Measurements from ENCODE around the gene SBK3. TPM values are rescaled to one million over a fixed set of nuclear protein-coding genes. Genes with fewer than 3 reads are reported as not detected.

The SBK3 gene
- total and polyA plus RNA-seq, 2 donors (not counting 1 experiment from before 2014, with no cell fraction given): not detected

DNA sequence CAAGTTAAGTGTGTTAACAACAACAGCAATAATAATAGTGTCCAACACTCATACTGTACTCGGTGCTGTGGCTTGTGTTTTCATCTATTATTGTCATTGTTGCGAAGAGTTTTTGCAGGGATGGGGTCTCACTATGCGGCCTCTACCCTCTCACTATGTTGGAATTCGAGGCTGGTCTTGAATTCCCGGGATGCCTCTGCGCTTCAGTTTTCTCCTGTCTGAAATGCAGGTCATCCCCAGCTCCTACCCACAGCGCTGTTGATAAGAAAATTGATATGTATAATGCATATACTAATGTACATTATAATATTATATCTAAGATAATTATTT, 4.9 kb upstream of the SBK3 start:
- Histone ChIP-seq H3K36me3 (replicated peaks in 1 of 2; ENCODE audit: control extremely low read depth in 1 of 2, control insufficient read depth in 1 of 2, extremely low read depth in 1 of 2, insufficient read depth in 2 of 2, low read length in 1 of 2) (no peaks in the 10 kb centered on the region), H3K27me3 (replicated peaks in 1 of 4; ENCODE audit: control extremely low read depth in 1 of 4, control insufficient read depth in 3 of 4, insufficient read depth in 4 of 4, low read length in 3 of 4) (peaks cover 0 to 14% (median 4%) of the 10 kb centered on the region in 4 experiments), H3K79me2 (ENCODE audit: control insufficient read depth, insufficient read depth, low read length) (no peaks in the 10 kb centered on the region), H3K4me1 (ENCODE audit: control insufficient read depth in 2 of 2, insufficient read depth in 2 of 2, low read length in 2 of 2) (no peaks in the 10 kb centered on the region), H2AFZ (ENCODE audit: insufficient read depth, low read depth, low read length, poor library complexity, severe bottlenecking) (no peak overlapping the region), H3K4me2 (replicated peaks; ENCODE audit: low read depth, low read length, poor library complexity, severe bottlenecking) (no peak overlapping the region), H4K20me1 (ENCODE audit: control insufficient read depth, insufficient read depth, low read length, poor library complexity, severe bottlenecking) (no peaks in the 10 kb centered on the region), H3K9ac (ENCODE audit: low read length) (no peak overlapping the region), H3K27ac (ENCODE audit: low read length in 2 of 2) (no peak overlapping the region), H3K9me3 (ENCODE audit: control extremely low read depth in 1 of 3, control insufficient read depth in 2 of 3, insufficient read depth in 1 of 3, low read length in 2 of 3) (no peaks in the 10 kb centered on the region), H3K4me3 (ENCODE audit: control extremely low read depth in 1 of 5, extremely low read depth in 1 of 5, insufficient read depth in 1 of 5, low read depth in 2 of 5, low read length in 4 of 5) (no peak overlapping the region)
- H3K4me3 Mint-ChIP-seq: no peak overlapping the region
- no peak for DNase-seq
- no peak for ATAC-seq (ENCODE audit: low read depth)
- 100% methylated on average over 2 of the region's 7 CpGs for WGBS (ENCODE audit: insufficient coverage)
- intact Hi-C loops (cut with micrococcal nuclease): no loop called here
- ChIA-PET CTCF (no interaction called here), POLR2A (no interaction called here)
- no peak overlapping the region for H3K27ac Mint-ChIP-seq
- no peaks in the 10 kb centered on the region for H3K9me3 Mint-ChIP-seq (ENCODE audit: insufficient read depth)
- H3K27me3 Mint-ChIP-seq: peaks cover 48% of the 10 kb centered on the region
- TF ChIP-seq, protein P1, sequence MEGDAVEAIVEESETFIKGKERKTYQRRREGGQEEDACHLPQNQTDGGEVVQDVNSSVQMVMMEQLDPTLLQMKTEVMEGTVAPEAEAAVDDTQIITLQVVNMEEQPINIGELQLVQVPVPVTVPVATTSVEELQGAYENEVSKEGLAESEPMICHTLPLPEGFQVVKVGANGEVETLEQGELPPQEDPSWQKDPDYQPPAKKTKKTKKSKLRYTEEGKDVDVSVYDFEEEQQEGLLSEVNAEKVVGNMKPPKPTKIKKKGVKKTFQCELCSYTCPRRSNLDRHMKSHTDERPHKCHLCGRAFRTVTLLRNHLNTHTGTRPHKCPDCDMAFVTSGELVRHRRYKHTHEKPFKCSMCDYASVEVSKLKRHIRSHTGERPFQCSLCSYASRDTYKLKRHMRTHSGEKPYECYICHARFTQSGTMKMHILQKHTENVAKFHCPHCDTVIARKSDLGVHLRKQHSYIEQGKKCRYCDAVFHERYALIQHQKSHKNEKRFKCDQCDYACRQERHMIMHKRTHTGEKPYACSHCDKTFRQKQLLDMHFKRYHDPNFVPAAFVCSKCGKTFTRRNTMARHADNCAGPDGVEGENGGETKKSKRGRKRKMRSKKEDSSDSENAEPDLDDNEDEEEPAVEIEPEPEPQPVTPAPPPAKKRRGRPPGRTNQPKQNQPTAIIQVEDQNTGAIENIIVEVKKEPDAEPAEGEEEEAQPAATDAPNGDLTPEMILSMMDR (IDR thresholded peaks at IDR 0.05): no peak
- TF ChIP-seq EZH2 (IDR thresholded peaks at IDR 0.05; ENCODE audit: borderline replicate concordance, insufficient read depth, low read depth, low read length, poor library complexity, severe bottlenecking): no peak
- H3K4me1 Mint-ChIP-seq: peaks cover 2% of the 10 kb centered on the region

DNA sequence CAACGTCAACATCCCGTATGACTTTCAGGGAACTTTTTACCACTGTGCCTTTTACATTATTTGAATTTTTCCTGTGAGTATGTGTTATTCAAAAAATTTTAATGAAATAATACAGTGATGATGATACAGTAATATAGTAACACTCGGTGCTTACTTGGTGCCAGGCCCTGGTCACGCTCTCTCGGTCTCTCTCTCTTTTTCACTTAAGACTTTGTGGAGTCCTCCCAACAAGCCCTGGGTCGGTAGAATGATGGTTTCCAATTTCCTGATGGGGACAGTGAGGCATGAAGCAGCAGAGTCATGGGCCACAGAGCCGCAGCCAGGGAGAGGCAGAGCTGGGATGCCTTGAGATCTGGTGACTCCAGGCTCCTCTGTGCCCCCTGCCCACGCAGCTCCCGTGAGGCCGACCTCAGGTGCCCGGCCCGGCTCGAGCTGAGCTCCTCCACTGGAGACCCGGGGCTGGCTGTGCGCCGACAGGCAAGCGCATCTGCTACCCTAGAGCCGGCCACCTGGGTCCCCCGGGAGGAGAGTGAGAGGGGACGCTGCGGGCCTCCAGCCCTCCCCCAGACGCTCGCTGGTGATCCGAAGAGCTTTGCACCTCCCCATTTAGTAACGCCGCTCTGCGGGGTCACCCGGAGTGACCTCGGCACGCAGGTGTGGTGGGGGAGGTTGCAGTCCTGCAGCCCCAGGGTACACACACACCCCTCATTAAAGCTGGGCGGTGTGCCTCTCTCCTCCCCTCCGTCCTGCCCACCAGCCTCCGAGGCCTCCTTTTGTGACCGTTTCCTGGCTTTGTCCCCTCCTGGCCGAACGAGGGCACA, 4.4 kb upstream of the SBK3 start:
- TF ChIP-seq, protein P1 (IDR thresholded peaks at IDR 0.05): no peak
- no peak for TF ChIP-seq EZH2 (IDR thresholded peaks at IDR 0.05; ENCODE audit: borderline replicate concordance, insufficient read depth, low read depth, low read length, poor library complexity, severe bottlenecking)
- WGBS (ENCODE audit: insufficient coverage): 39% methylated on average over 16 of the region's 36 CpGs
- H2AFZ ChIP-seq (ENCODE audit: insufficient read depth, low read depth, low read length, poor library complexity, severe bottlenecking): no peak overlapping the region
- no peak overlapping the region for H3K4me2 ChIP-seq (replicated peaks; ENCODE audit: low read depth, low read length, poor library complexity, severe bottlenecking)
- peaks cover 2% of the 10 kb centered on the region for H3K4me1 Mint-ChIP-seq
- H3K9ac ChIP-seq (ENCODE audit: low read length): no peak overlapping the region
- H3K79me2 ChIP-seq (ENCODE audit: control insufficient read depth, insufficient read depth, low read length): no peaks in the 10 kb centered on the region
- no peak for DNase-seq
- H3K27ac Mint-ChIP-seq: no peak overlapping the region
- intact Hi-C loops (cut with micrococcal nuclease): no loop called here
- no peaks in the 10 kb centered on the region for H3K4me1 ChIP-seq (ENCODE audit: control insufficient read depth in 2 of 2, insufficient read depth in 2 of 2, low read length in 2 of 2)
- ATAC-seq (ENCODE audit: low read depth): no peak
- POLR2A ChIA-PET: no interaction called here
- H3K9me3 Mint-ChIP-seq (ENCODE audit: insufficient read depth): no peaks in the 10 kb centered on the region
- no peak overlapping the region for H3K4me3 ChIP-seq (ENCODE audit: control extremely low read depth in 1 of 5, extremely low read depth in 1 of 5, insufficient read depth in 1 of 5, low read depth in 2 of 5, low read length in 4 of 5)
- no peaks in the 10 kb centered on the region for H3K9me3 ChIP-seq (ENCODE audit: control extremely low read depth in 1 of 3, control insufficient read depth in 2 of 3, insufficient read depth in 1 of 3, low read length in 2 of 3)
- H3K27me3 ChIP-seq (replicated peaks in 1 of 4; ENCODE audit: control extremely low read depth in 1 of 4, control insufficient read depth in 3 of 4, insufficient read depth in 4 of 4, low read length in 3 of 4): peaks cover 0 to 18% (median 4%) of the 10 kb centered on the region in 4 experiments
- H3K27ac ChIP-seq (ENCODE audit: low read length in 2 of 2): no peak overlapping the region
- CTCF ChIA-PET: no interaction called here
- H3K4me3 Mint-ChIP-seq: no peak overlapping the region
- H3K27me3 Mint-ChIP-seq: peaks cover 48% of the 10 kb centered on the region
- H4K20me1 ChIP-seq (ENCODE audit: control insufficient read depth, insufficient read depth, low read length, poor library complexity, severe bottlenecking): no peaks in the 10 kb centered on the region
- no peaks in the 10 kb centered on the region for H3K36me3 ChIP-seq (replicated peaks in 1 of 2; ENCODE audit: control extremely low read depth in 1 of 2, control insufficient read depth in 1 of 2, extremely low read depth in 1 of 2, insufficient read depth in 2 of 2, low read length in 1 of 2)

Data from B cell (primary cell).